Glutamatergic neuron (in vitro differentiated cells): Measurements from ENCODE around the gene KICS2. TPM values are rescaled to one million over a fixed set of nuclear protein-coding genes. Genes with fewer than 3 reads are reported as not detected.
"Not testable (repeated sequence)": the region's sequence is repeated elsewhere in the genome, so short reads cannot be mapped to it uniquely, and the experiment has no call there.

ENCODE experiments used
- DNase-seq: peaks from one replicate; pipeline ENCODE4 v3.0.0; 2022
- H3K27ac Mint-ChIP-seq: one replicate; pipeline ENCODE4 v1.8.0; 2020; ENCODE audit warnings: mild to moderate bottlenecking, mixed read lengths, inconsistent platforms; ENCODE audit not compliant: unreplicated experiment
- H3K27me3 Mint-ChIP-seq: one replicate; pipeline ENCODE4 v1.8.0; 2020; ENCODE audit warnings: mild to moderate bottlenecking, moderate library complexity, mixed read lengths, inconsistent platforms; ENCODE audit not compliant: unreplicated experiment
- H3K36me3 Mint-ChIP-seq: one replicate; pipeline ENCODE4 v1.8.0; 2020; ENCODE audit warnings: mild to moderate bottlenecking, mixed read lengths, inconsistent platforms; ENCODE audit not compliant: unreplicated experiment
- H3K4me1 Mint-ChIP-seq: one replicate; pipeline ENCODE4 v1.8.0; 2020; ENCODE audit warnings: mild to moderate bottlenecking, low read depth, mixed read lengths, inconsistent platforms; ENCODE audit not compliant: unreplicated experiment
- H3K4me3 Mint-ChIP-seq: one replicate; pipeline ENCODE4 v1.8.0; 2020; ENCODE audit warnings: mild to moderate bottlenecking, mixed read lengths, inconsistent platforms; ENCODE audit not compliant: unreplicated experiment
- H3K9me3 Mint-ChIP-seq: one replicate; pipeline ENCODE4 v1.8.0; 2020; ENCODE audit warnings: mild to moderate bottlenecking, moderate library complexity, mixed read lengths, inconsistent platforms; ENCODE audit not compliant: unreplicated experiment
- CTCF ChIP-seq: fragments of 200-600 bp; sonication (generic); IDR thresholded peaks from one replicate; pipeline ENCODE4 v1.5.0; 2021; ENCODE audit not compliant: partially characterized antibody, unreplicated experiment
- total RNA-seq: library from RNA; stranded (reverse); fragmentation: NEBNext Ultra II Directional; extraction: Animal tissue kit (Norgen Biotek cat#: 25700); gene quantifications from one replicate; pipeline ENCODE4 v1.2.1, GENCODE V29; 2021; ENCODE audit not compliant: unreplicated experiment

KICS2 gene
- total RNA-seq, 1 donor from 2014 or later: 3.4 TPM

- TF ChIP-seq CTCF: no peak
- peaks cover 2% of the 10 kb centered on the region for H3K4me1 Mint-ChIP-seq
- no peak for DNase-seq
- H3K27me3 Mint-ChIP-seq: peaks cover 5% of the 10 kb centered on the region
- peaks cover 7% of the 10 kb centered on the region for H3K9me3 Mint-ChIP-seq
- no peaks in the 10 kb centered on the region for H3K36me3 Mint-ChIP-seq
- H3K4me3 Mint-ChIP-seq: no peak overlapping the region
- no peak overlapping the region for H3K27ac Mint-ChIP-seq
These were observed 2.0 kb downstream of the KICS2 start for GRCh38 chr12:64220046-64220445.

- Mint-ChIP-seq H3K27ac (no peak overlapping the region), H3K9me3 (peaks cover 7% of the 10 kb centered on the region), H3K36me3 (no peaks in the 10 kb centered on the region), H3K4me3 (no peak overlapping the region), H3K4me1 (peaks cover 2% of the 10 kb centered on the region), H3K27me3 (peaks cover 5% of the 10 kb centered on the region)
- no peak for DNase-seq
- no peak for TF ChIP-seq CTCF
These were observed 3.0 kb downstream of the KICS2 start for GRCh38 chr12:64219145-64219544.

GRCh38 chr12:64218597-64218996, 3.5 kb downstream of the KICS2 start:
- DNase-seq: no peak
- no peaks in the 10 kb centered on the region for H3K36me3 Mint-ChIP-seq
- H3K27me3 Mint-ChIP-seq: peaks cover 5% of the 10 kb centered on the region
- no peak overlapping the region for H3K27ac Mint-ChIP-seq
- peaks cover 2% of the 10 kb centered on the region for H3K4me1 Mint-ChIP-seq
- H3K9me3 Mint-ChIP-seq: peaks cover 7% of the 10 kb centered on the region
- no peak for TF ChIP-seq CTCF
- H3K4me3 Mint-ChIP-seq: no peak overlapping the region

- DNase-seq, H3K27ac Mint-ChIP-seq, H3K4me1 Mint-ChIP-seq, H3K36me3 Mint-ChIP-seq, H3K27me3 Mint-ChIP-seq, H3K4me3 Mint-ChIP-seq, H3K9me3 Mint-ChIP-seq: not testable (repeated sequence)
These were observed 4.5 kb downstream of the KICS2 start for GRCh38 chr12:64217643-64218042.

- Mint-ChIP-seq H3K36me3 (no peaks in the 10 kb centered on the region), H3K27ac (no peak overlapping the region)
These were observed 5.9 kb downstream of the KICS2 start for GRCh38 chr12:64216239-64216638.

More at GRCh38 chr12:64216239-64216638, 5.9 kb downstream of the KICS2 start:
- no peak for TF ChIP-seq CTCF
- Mint-ChIP-seq H3K9me3 (no peaks in the 10 kb centered on the region), H3K4me1 (no peaks in the 10 kb centered on the region), H3K27me3 (no peaks in the 10 kb centered on the region), H3K4me3 (no peak overlapping the region)
- no peak for DNase-seq
